Stimulated activated CD8-positive, alpha-beta memory T cell treated with anti-CD3 and anti-CD28 coated beads, Interleukin-4, amount 100 ng/mL, for 48 hours (primary cell): ENCODE measurements around the gene MAL.
"Not testable (repeated sequence)": the region's sequence is repeated elsewhere in the genome, so short reads cannot be mapped to it uniquely, and the experiment has no call there.

ENCODE experiments used
- DNase-seq: peaks from one replicate; pipeline ENCODE4 v3.0.0-alpha.2; 2020

MAL gene

GRCh38 chr2:95034818-95035217 is 9.3 kb downstream of the MAL start:
- DNase-seq: no peak

GRCh38 chr2:95036596-95037383 is 11.3 kb downstream of the MAL start:
- DNase-seq: no peak

DNA sequence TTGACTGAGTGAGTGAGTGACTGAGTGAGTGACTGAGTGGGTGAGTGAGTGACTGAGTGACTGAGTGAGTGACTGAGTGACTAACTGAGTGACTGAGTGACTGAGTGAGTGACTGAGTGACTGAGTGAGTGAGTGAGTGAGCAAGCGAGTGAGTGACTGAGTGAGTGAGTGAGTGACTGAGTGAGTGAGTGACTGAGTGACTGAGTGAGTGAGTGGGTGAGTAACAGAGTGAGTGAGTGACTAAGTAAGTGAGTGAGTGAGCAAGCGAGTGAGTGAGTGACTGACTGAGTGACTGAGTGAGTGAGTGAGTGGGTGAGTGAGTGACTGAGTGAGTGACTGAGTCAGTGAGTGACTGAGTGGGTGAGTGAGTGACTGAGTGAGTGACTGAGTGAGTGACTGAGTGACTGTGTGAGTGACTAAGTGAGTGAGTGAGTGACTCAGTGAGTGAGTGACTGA is 11.9 kb downstream of the MAL start:
- DNase-seq: no peak

DNA sequence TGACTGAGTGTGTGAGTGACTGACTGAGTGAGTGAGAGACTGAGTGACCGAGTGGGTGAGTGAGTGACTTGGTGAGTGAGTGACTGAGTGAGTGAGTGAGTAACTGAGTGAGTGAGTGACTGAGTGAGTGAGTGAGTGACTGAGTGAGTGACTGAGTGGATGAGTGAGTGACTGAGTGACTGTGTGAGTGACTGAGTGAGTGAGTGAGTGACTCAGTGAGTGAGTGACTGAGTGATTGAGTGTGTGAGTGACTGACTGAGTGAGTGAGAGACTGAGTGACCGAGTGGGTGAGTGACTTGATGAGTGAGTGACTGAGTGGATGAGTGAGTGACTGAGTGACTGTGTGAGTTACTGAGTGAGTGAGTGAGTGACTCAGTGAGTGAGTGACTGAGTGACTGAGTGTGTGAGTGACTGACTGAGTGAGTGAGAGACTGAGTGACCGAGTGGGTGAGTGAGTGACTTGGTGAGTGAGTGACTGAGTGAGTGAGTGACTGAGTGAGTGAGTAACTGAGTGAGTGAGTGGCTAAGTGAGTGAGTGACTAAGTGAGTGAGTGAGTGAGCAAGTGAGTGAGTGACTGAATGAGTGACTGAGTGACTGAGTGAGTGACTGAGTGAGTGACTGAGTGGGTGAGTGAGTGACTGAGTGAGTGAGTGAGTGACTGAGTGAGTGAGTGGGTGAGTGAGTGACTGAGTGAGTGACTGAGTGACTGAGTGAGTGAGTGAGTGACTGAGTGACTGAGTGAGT is 12.5 kb downstream of the MAL start:
- DNase-seq: not testable (repeated sequence)

DNA sequence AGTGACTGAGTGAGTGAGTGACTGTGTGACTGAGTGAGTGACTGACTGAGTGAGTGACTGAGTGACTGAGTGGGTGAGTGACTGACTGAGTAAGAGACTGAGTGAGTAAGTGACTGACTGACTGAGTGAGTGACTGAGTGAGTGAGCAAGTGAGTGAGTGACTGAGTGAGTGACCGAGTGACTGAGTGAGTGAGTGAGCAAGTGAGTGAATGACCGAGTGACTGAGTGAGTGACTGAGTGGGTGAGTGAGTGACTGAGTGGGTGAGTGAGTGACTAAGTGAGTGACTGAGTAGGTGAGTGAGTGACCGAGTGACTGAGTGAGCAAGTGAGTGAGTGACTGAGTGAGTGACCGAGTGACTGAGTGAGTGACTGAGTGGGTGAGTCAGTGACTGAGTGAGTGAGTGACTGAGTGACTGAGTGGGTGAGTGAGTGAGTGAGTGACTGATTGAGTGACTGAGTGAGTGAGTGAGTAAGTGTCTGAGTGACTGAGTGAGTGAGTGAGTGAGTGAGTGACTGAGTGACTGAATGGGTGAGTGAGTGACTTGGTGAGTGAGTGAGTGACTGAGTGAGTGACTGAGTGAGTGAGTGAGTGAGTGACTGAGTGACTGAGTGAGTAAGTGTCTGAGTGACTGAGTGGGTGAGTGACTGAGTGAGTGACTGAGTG is 13.3 kb downstream of the MAL start:
- no peak for DNase-seq

GRCh38 chr2:95039363-95039762 is 13.9 kb downstream of the MAL start:
- no peak for DNase-seq

DNA sequence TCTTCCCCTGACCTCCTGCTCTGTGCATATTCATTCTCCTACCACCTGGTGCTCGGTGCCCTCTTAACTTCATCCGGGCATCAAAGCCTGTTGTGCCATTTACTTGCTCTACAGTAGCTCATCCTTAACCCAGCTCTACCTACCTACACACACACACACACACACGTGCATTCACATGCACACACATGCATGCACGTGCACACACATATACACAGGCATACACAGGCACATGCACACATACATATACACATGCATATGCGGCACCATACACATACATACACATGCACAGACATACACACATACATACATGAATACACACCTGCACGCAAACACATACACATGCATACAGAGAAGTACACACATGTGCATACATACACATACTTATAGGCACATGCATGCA is 14.5 kb downstream of the MAL start:
- no peak for DNase-seq

- DNase-seq: no peak
Measured at GRCh38 chr2:95040426-95040825, 14.9 kb downstream of the MAL start.

DNA sequence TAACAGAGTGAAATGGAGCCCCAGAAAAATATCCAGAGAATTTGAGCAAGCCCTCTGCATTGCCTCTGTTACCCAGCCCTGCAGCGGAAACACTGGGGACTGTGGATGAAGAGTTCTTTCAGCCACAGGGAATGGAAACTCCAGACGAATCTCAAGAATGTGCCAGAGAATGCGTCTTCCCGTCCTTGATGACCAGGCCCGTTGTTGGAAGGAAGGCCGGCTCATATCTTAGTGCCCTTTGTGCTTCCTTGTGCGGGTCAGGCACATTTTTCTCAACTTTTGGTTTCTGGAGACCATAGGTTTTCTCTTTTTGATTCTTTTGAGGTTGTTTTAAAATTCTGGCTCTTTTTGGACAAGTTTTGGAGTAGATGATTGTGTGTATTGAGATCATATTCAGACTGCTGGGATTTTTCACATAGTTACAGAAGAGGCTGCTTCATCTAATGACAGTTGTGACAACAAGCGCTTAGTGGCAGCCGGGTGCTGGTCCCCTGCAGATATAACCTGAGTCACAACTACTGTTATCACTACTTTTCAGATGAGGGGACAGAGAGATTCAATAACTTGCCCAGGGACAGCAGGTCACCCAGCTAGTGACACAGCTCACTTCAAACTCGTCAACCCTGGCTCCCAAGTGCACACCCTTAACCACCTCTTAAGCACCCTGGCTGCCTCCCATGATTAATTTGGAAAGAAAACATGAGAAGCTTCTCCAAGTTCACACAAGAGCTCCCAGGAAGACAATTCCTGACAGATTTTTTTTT is 15.7 kb downstream of the MAL start:
- DNase-seq: no peak

DNA sequence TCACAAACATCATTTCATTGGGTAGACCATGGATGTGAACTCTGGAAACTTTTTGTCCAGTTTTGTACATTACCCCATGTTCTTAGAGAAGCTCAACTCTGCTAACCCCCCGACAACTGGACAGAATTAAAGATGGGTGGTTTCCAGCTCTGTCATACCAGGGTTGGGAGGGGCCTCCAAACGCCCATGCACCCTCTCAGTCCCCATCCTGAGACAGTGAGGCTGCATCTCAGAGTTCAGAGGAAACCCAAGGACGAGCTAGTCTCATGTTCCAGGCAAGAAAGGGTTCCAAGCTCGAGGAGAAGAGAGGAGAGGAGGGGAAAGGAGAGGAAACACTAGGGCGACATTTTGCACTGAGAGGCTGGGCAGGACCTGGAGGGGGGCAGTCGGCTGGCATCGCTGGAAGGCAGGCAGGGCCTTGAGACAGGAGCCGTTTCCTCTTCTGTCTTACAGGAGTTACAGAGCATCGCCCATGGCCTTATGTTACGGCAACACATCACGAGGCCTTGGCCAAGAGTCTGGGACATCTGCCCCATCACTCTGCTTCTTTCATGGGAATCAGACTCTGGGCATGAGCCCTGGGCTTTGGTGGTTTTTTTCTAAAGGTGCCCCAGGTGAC is 16.4 kb downstream of the MAL start:
- DNase-seq: no peak

DNA sequence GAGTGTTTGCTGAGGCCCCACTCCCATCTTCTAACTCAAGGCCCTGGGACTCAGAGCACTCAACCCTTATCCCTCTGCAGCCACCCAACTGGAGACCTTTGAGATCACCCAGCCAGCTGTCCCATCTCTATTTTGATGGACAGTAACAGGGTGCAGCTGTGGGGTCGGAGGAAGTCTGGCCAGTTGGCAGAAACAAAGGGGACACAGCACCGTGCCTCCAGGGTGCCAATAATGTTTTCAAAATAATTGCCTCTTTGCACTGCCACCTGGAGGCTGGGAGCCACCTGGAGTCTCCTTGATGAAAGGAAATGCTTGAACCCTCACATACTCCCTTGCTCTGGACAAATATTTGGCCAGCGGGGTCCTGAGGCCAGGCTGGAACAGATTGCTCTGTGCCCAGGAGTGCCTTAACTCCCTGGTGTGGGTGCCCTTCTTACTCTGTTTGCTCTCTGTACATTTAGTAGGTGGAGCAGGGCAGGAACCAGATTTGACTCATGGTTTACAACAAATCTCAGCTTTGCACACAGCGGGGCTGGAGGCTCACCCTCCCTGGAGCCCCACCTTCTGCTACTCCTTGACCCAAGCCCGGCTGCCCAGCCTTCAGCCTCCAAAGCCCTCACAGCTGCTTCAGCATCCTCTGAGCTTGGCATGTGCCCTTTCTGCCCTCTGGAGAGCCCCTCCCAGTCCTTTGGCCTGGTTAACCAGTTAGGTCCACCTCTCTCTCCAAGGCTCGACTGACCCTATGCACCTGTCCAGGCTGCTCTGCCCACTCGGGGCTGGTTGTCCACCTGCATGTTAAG is 17.2 kb downstream of the MAL start:
- no peak for DNase-seq

DNA sequence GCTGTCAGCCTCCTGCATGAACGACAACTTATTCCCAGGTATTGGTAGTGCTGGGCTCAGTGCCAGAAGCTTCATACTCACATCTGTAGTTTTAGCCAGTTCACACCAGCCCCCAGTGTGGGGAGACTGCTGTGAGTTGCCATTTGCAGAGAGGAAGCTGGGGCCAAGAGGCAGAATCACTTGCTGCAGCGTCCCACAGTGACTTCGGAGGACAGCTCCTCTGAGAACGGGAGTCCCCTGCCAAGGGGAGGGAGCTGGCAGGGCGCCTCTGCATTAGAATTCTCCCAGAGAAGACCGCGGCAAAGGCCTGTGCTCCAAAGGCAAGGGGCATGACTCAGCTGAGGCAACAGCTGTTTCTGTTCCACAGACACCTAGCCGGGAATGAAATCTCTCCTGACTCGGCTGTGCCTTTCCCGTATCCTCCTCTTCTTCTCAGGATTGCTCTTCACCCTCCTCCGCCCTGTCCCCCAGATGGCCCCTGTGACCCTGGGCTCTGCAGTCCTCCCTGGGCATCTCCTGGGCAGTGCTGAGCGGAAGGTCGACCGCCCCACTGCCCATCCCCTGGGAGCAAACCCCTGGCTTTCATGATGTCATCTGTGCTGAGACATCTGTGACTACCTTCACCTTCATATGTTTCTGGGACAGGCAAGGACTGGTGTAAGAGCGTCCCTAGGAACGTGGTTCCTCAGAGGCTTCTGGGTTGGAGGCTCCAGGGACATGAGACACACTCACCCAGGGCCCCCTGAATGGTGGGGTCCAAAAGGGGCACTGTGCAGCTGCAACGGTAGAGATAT is 18.0 kb downstream of the MAL start:
- peak; percentile 58 for DNase-seq

DNA sequence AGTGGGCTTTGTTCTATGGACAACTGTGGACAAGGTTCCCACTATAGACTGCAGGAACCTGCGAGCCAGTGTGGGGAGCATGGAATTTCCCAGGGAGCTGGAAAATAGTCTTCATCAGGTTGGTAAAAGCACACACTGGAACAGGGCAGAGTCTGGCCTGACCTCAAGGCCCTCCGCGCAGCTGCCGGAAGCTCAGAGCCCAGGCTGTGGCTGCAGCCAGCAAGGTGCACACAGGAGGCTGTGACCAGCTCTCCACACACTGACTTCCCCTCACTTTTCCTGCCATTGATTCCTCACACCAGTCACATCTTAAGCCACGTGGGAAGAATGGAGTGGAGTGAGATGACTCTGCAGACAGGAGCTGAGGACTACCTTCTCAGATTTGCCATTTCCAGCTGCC is 19.1 kb downstream of the MAL start:
- DNase-seq: no peak

DNA sequence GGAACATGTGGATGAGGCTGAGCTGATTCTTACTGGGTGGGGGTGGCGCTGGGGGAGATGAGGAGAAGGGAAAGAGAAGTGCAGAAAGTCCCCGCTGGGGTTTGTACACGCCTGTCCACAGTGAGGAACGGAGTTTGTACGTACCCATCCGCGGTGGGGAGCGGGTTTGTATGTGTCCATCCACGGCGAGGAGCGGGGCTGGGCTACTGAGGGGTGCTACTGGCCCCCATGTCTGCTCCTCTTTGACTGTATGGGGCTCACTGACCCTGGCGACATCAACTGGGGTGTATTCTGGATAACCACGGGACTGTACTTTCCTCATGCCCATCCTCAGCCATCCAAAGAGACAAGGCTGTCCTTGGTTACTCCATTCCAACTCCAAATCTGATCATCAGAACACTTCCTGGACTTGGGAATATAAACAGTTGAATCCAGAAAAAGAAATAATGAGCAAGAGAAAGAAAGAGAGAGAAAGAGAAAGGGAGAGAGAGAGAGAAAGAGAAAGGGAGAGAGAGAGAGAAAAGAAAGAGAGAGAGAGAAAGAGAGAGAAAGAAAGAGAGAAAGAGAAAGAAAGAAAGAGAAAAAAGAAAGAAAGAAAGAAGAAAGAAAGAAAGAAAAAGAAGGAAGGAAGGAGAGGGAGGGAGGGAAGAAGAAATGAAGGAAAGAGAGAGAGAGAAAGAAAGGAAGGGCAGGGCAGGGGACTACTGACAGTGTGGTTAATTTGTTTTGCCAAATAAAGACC is 21.0 kb downstream of the MAL start:
- no peak for DNase-seq

DNA sequence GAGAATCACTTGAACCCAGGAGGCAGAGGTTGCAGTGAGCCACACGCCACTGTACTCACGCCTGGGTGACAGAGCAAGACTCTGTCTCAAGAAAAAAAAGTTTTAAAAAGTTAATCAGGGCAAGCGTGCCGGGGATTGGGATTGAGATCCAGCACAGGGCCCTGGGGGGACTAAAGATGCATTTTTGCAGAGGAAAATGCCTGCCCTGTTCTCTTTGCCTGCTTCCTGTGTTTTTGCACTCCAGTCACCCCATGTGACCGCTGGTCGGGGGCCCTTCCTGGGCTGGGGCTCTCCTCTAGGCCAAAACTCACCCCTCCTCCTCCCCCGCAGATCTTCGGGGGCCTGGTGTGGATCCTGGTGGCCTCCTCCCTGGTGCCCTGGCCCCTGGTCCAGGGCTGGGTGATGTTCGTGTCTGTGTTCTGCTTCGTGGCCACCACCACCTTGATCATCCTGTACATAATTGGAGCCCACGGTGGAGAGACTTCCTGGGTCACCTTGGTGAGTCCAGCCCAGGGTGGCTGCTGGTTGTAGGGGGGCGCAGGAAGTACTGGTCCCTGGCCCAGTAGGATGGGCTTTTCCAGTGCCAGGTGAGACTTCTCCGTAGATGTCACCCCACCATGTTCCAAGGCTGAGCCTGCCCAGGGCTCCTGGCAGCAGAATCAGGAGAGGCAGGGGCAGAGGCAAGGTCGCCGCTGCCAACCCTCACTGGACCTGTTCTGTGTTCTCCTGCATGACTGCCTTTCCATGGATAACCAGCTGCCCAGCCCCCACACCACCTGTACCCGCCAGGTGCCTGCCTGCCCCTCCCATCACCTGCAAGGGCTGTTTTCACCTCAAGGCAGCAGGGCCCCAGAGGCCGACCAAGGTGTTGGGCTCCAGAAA is 22.4 kb downstream of the MAL start:
- DNase-seq: no peak

DNA sequence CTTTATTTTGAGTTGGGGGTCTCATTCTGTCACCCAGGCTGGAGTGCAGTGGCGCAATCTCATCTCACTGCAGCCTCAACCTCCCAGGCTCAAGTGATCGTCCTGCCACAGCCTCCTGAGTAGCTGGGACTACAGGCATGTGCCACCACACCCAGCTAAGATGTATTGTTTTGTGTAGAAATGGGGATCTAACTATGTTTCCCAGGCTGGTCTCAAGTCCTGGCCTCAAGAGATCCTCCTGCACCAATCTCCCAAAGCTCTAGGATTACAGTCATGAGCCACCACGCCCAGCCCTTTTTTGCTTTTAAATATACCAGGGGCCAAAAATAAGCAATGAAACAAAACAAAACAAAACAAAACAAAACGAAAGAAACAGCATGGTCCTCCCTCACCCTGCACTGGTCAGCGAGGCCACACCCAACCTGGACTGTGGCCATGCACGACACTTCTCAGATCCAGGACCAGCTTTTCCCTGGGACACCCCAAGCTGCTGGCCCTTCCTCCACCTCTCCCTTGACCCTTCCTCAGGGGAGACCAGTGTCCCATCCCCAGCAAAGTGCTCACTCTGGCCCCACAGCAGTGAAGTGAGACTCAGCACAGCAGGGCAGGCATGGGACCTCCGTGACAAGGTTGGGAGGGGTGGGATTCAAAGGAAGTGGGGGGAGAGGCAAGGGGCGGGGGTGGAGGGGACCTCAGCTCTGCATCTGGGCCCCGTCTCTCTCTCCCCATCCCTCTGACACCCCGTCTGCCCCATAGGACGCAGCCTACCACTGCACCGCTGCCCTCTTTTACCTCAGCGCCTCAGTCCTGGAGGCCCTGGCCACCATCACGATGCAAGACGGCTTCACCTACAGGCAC is 23.5 kb downstream of the MAL start:
- no peak for DNase-seq

GRCh38 chr2:95049683-95049955 is 24.1 kb downstream of the MAL start:
- no peak for DNase-seq

DNA sequence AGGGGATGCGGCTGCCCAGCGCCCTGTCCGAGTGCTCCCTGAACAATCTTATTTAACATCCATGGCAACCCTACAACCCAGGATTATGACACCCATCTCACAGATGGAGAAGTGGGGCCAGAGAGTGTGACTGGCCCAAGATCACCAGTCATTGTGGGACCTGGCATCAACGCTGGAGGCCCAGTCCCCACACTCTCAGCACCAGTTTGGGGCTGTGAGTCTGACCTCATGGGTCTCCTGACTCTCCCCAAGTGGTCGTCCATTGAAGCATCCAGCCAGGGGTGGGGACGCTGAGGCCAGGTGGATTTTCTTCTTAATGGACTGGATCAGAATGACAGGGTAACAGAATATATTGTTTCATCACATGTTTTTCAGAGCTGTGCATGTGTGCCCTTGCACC is 24.5 kb downstream of the MAL start:
- DNase-seq: no peak
